ENCODE data around the gene RAB26. TPM values are rescaled to one million over a fixed set of nuclear protein-coding genes. Genes with fewer than 3 reads are reported as not detected.

Gene RAB26
- total and polyA plus RNA-seq, 2 donors (not counting 1 experiment from before 2014, with no cell fraction given), result 0.43 to 2.0 TPM

DNA sequence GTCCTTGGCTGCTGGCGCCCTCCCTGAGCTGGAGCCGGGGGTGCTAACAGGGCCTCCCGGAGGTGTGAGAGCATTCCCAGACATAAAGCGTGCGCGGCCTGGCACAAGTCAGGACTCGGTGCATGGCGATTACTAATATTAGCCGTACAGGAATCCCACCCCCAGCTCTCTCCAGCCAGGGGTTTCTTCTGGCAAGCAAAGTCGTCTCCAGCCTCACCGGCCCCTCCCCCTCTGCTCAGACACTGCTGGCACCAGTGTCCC is 43.0 kb downstream of the RAB26 start:
- Histone ChIP-seq H3K27ac (ENCODE audit: insufficient read depth, low read length) (no peak overlapping the region), H3K9ac (ENCODE audit: insufficient read depth, low read length) (no peak overlapping the region), H3K79me2 (ENCODE audit: control insufficient read depth, insufficient read depth, low read length) (no peaks in the 10 kb centered on the region), H3K4me3 (replicated peaks in 1 of 4; ENCODE audit: control extremely low read depth in 1 of 4, insufficient read depth in 1 of 4, low read depth in 3 of 4, low read length in 4 of 4) (no peak overlapping the region), H3K4me2 (ENCODE audit: extremely low read depth, insufficient read depth, low read length) (no peak overlapping the region), H2AFZ (ENCODE audit: low read length) (no peak overlapping the region), H3K4me1 (ENCODE audit: control insufficient read depth, extremely low read depth, insufficient read depth, low read length) (no peaks in the 10 kb centered on the region), H3K9me3 (ENCODE audit: control insufficient read depth, insufficient read depth, low read depth, low read length) (no peaks in the 10 kb centered on the region), H4K20me1 (ENCODE audit: control insufficient read depth, extremely low read depth, insufficient read depth, low read length) (no peaks in the 10 kb centered on the region), H3K27me3 (ENCODE audit: control insufficient read depth, insufficient read depth, low read length) (peaks cover 13% of the 10 kb centered on the region), H3K36me3 (ENCODE audit: control insufficient read depth, insufficient read depth, low read length) (no peaks in the 10 kb centered on the region)
- DNase-seq (ENCODE audit: low read depth in 2 of 2), result no peak
- TF ChIP-seq CTCF (conservative IDR thresholded peaks at IDR 0.05 in 1 of 2, IDR thresholded peaks at IDR 0.05 in 1 of 2; ENCODE audit: low read depth in 1 of 2, low read length in 2 of 2), result no peak
- TF ChIP-seq EZH2 (IDR thresholded peaks at IDR 0.05; ENCODE audit: low read length, missing control alignments), result no peak

DNA sequence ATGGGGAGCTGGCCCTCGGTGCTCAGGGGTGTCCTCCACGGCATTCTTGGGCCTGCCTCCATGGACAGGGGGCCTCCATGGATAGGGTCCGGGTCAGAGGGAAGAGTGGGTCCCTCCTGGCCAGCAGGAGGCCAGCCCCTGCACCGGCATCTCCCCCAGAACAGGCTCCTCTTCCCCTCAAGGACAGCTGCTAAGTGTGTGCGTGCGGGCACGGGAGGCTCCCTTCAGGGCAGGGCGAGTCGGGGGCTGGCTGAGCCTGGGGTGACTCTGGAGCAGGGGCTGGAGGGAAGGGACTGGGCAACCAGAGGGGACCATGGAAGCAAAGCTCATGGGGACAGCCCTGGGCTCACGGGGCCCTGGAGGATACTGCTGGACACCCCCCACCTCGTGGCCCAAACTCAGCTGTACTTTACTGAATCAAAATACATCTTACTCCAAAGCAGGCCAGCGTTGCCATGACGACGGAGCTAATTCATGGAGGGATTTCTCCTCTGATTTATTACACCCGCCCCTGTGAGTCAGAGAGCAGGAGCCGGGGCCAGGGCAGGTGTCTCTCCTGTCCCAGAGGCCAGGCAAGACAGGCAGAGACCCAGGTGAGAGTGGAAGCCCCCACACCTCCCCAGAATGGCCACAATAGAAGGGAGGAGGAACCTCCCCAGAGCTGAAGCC is 45.9 kb downstream of the RAB26 start:
- Histone ChIP-seq H4K20me1 (ENCODE audit: control insufficient read depth, extremely low read depth, insufficient read depth, low read length) (no peaks in the 10 kb centered on the region), H3K4me1 (ENCODE audit: control insufficient read depth, extremely low read depth, insufficient read depth, low read length) (no peaks in the 10 kb centered on the region), H3K4me3 (replicated peaks in 1 of 4; ENCODE audit: control extremely low read depth in 1 of 4, insufficient read depth in 1 of 4, low read depth in 3 of 4, low read length in 4 of 4) (no peak overlapping the region), H3K27ac (ENCODE audit: insufficient read depth, low read length) (no peak overlapping the region), H3K27me3 (ENCODE audit: control insufficient read depth, insufficient read depth, low read length) (peaks cover 39% of the 10 kb centered on the region), H3K36me3 (ENCODE audit: control insufficient read depth, insufficient read depth, low read length) (no peaks in the 10 kb centered on the region), H3K9me3 (ENCODE audit: control insufficient read depth, insufficient read depth, low read depth, low read length) (no peaks in the 10 kb centered on the region), H3K79me2 (ENCODE audit: control insufficient read depth, insufficient read depth, low read length) (no peaks in the 10 kb centered on the region), H2AFZ (ENCODE audit: low read length) (no peak overlapping the region), H3K9ac (ENCODE audit: insufficient read depth, low read length) (no peak overlapping the region), H3K4me2 (ENCODE audit: extremely low read depth, insufficient read depth, low read length) (no peak overlapping the region)
- TF ChIP-seq EZH2 (IDR thresholded peaks at IDR 0.05; ENCODE audit: low read length, missing control alignments) (no peak), CTCF (conservative IDR thresholded peaks at IDR 0.05 in 1 of 2, IDR thresholded peaks at IDR 0.05 in 1 of 2; ENCODE audit: low read depth in 1 of 2, low read length in 2 of 2) (no peak)
- peak; percentile 39 to 42 for DNase-seq (ENCODE audit: low read depth in 2 of 2)

DNA sequence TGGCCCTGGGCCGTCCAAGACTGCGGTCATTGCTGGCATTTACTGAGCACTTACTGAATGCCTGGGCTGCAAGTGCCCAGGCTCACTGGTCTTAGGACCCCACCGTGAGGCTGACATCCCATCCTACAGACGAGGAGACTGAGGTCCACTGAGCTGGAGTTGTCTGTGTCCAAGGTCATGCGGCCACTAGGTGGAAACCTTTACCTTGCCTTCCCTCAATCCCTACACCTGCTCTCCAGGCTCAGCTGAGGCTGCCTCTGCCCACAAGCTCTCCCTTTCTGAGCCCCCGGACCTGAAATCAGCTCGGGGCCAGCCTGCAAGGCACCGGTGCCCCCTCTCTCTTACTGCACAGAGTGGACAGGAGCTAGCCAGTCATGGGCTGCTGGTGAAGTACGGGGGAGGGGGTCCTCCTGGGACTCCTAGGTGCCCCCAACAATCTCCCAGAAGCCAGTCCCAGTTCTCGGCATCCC is 46.5 kb downstream of the RAB26 start:
- H2AFZ ChIP-seq (ENCODE audit: low read length), result no peak overlapping the region
- H3K79me2 ChIP-seq (ENCODE audit: control insufficient read depth, insufficient read depth, low read length), result no peaks in the 10 kb centered on the region
- no peak overlapping the region for H3K4me2 ChIP-seq (ENCODE audit: extremely low read depth, insufficient read depth, low read length)
- TF ChIP-seq CTCF (conservative IDR thresholded peaks at IDR 0.05 in 1 of 2, IDR thresholded peaks at IDR 0.05 in 1 of 2; ENCODE audit: low read depth in 1 of 2, low read length in 2 of 2), result peak in 1 of 2 donors; percentile 33
- peak; percentile 28 for TF ChIP-seq EZH2 (IDR thresholded peaks at IDR 0.05; ENCODE audit: low read length, missing control alignments)
- H3K4me3 ChIP-seq (replicated peaks in 1 of 4; ENCODE audit: control extremely low read depth in 1 of 4, insufficient read depth in 1 of 4, low read depth in 3 of 4, low read length in 4 of 4), result no peak overlapping the region
- H3K4me1 ChIP-seq (ENCODE audit: control insufficient read depth, extremely low read depth, insufficient read depth, low read length), result no peaks in the 10 kb centered on the region
- no peaks in the 10 kb centered on the region for H4K20me1 ChIP-seq (ENCODE audit: control insufficient read depth, extremely low read depth, insufficient read depth, low read length)
- no peaks in the 10 kb centered on the region for H3K9me3 ChIP-seq (ENCODE audit: control insufficient read depth, insufficient read depth, low read depth, low read length)
- H3K27ac ChIP-seq (ENCODE audit: insufficient read depth, low read length), result no peak overlapping the region
- no peaks in the 10 kb centered on the region for H3K36me3 ChIP-seq (ENCODE audit: control insufficient read depth, insufficient read depth, low read length)
- peaks cover 40% of the 10 kb centered on the region for H3K27me3 ChIP-seq (ENCODE audit: control insufficient read depth, insufficient read depth, low read length)
- H3K9ac ChIP-seq (ENCODE audit: insufficient read depth, low read length), result no peak overlapping the region
- peak; percentile 34 to 42 for DNase-seq (ENCODE audit: low read depth in 2 of 2)
